ENCODE data around the gene SLC6A19.

SLC6A19 gene

GRCh38 chr5:1167361-1167727 is 34.1 kb upstream of the SLC6A19 start:
- DNase-seq, result no peak

- peak; percentile 85 for DNase-seq
Observed at GRCh38 chr5:1167728-1168709, 33.4 kb upstream of the SLC6A19 start.

- DNase-seq, result peak; percentile 30
Observed at GRCh38 chr5:1168796-1169195, 32.6 kb upstream of the SLC6A19 start.

- no peak for DNase-seq
Observed at GRCh38 chr5:1169211-1170115, 31.9 kb upstream of the SLC6A19 start.

GRCh38 chr5:1171340-1171941 is 30.0 kb upstream of the SLC6A19 start:
- DNase-seq, result no peak

- no peak for DNase-seq
Observed at GRCh38 chr5:1172007-1172581, 29.3 kb upstream of the SLC6A19 start.

- no peak for DNase-seq
Observed at GRCh38 chr5:1172670-1173404, 28.6 kb upstream of the SLC6A19 start.

GRCh38 chr5:1173485-1174070 is 27.8 kb upstream of the SLC6A19 start:
- DNase-seq, result no peak

- DNase-seq, result peak; percentile 45
Observed at GRCh38 chr5:1174122-1174936, 27.1 kb upstream of the SLC6A19 start.

- DNase-seq, result no peak
Observed at GRCh38 chr5:1175015-1175414, 26.4 kb upstream of the SLC6A19 start.

- no peak for DNase-seq
Observed at GRCh38 chr5:1175801-1176472, 25.5 kb upstream of the SLC6A19 start.

- DNase-seq, result no peak
Observed at GRCh38 chr5:1176473-1177391, 24.7 kb upstream of the SLC6A19 start.

- no peak for DNase-seq
Observed at GRCh38 chr5:1177826-1178528, 23.4 kb upstream of the SLC6A19 start.

- no peak for DNase-seq
Observed at GRCh38 chr5:1178529-1179382, 22.6 kb upstream of the SLC6A19 start.

GRCh38 chr5:1179383-1179715 is 22.0 kb upstream of the SLC6A19 start:
- DNase-seq, result no peak

- no peak for DNase-seq
Observed at GRCh38 chr5:1180096-1180495, 21.3 kb upstream of the SLC6A19 start.

GRCh38 chr5:1180841-1181271 is 20.5 kb upstream of the SLC6A19 start:
- DNase-seq, result no peak
